CD4-positive, alpha-beta T cell treated with Interleukin-1 beta for 1 hour (primary cell): Measurements from ENCODE around the gene CAPRIN1.
"Not testable (repeated sequence)": the region's sequence is repeated elsewhere in the genome, so short reads cannot be mapped to it uniquely, and the experiment has no call there.

Experiments used
- DNase-seq, 2 donors: peaks; one replicate each; pipeline ENCODE4 v3.0.0-alpha.2; 2020 to 2022

Gene CAPRIN1

GRCh38 chr11:34052608-34053160 is 1.2 kb downstream of the CAPRIN1 start:
- peak in 1 of 2 donors; percentile 6 for DNase-seq

DNA sequence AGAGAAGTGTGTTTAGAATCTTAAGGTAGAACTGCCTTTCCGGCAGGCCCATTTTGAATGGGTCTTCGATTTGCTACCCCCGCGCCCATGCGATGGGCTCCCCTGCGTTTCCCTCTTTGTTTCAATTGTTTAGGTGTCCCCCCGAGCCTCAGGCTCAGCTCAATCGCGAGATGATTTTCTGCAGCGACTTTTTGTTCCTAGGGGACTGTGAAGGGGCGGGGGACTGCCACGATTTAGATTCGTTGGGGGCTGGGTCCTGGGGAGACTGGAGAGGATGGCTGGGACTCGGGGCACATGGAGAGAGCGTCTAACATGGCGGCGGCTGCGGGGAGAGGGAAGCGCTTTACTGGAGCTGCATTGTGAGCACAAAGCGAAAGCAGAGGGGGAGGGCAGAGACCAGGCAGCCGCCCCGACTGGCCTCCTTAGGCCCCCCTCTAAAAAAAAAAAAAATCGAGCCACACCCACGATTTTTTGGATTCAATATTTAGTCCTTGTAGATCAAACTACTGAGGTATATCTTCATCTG is 1.7 kb downstream of the CAPRIN1 start:
- peak; percentile 81 to 82 for DNase-seq

- DNase-seq, result not testable (repeated sequence)
These were observed 2.8 kb downstream of the CAPRIN1 start for GRCh38 chr11:34054351-34054750.

GRCh38 chr11:34055218-34056000 is 3.9 kb downstream of the CAPRIN1 start:
- no peak for DNase-seq

DNA sequence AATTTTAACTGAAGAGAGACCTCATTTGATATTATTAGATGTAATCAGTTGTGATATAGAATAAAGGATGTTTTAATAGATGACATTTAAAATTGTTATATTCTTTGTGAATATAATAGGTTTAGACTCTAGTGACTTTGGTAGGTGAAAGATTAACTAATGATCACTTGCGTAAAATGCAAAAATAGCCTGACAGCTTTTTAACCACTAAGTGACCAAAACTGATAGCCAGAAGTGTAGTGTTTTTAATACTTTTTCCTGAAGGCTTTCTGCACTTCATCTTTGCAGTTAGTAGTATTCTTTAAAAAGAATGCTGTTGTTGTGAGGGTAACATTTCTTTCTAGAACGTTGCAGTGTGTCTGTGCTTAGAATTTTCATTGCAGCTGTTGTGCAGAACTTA is 5.1 kb downstream of the CAPRIN1 start:
- DNase-seq, result no peak

DNA sequence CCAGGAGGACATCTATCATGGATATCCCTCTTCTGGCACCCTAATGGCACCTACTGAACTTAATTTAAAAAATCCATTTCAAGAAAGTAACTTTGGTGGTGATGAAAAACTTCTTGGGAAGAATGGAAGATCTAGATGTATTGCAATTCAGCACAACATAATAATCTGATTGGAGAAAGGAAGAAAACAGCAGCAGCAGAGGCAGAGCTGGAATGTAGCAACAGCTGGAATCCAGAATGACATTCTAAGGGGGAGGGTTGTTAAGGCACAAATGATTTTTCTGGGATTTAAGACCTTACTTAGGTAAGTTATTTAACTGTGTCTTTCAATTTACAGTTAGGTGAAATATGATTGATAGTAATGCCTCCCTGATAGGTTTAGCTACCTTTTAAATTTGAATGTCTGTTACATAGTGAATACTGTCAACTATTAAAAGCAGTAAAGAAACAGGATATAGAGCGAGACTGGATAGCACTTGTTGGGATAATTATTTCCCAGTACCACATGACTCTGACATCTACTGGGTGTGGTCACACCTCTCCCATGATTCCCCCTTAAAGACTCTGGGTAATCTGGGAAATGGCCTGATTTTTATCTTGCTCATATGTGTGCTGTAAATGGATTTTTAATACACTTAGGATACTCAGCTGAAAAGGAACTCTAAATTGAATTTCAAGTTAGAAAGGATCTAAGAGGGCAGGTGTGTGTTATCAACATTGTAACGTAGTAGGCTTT is 11.7 kb downstream of the CAPRIN1 start:
- DNase-seq, result no peak

- DNase-seq, result no peak
These were observed 12.8 kb downstream of the CAPRIN1 start for GRCh38 chr11:34064291-34064690.

DNA sequence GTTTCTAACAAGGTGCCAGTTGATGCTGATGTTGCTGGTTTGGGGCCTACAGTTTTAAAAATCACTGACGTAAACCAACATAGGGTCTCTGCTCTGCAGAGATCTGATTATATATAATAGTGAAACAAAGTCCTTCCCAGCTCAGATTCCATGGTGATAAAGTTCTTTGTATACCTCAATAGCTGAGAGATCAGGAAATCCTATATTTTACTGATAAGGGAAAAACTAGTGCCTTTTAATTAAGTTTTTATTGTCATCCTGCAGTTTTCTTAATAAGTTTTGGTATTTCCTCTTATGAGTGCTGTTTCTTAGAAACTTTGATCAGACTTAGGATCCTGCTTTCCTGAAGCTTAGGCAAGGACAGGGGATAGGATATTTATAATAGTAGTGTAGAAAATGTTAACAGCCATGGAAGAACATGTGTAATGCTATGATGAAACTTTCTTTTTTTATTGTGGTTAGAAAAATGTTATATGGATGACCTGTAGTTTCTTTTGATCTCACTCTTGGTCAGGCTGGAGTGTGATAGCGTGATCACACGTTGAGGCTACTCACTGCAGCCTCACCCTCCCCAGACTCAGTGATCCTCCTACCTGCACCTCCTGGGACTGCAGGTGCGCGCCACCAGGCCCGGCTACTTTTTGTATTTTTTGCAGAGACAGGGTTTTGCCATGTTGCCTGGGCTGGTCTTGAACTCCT is 14.1 kb downstream of the CAPRIN1 start:
- DNase-seq, result peak; percentile 2 to 19

DNA sequence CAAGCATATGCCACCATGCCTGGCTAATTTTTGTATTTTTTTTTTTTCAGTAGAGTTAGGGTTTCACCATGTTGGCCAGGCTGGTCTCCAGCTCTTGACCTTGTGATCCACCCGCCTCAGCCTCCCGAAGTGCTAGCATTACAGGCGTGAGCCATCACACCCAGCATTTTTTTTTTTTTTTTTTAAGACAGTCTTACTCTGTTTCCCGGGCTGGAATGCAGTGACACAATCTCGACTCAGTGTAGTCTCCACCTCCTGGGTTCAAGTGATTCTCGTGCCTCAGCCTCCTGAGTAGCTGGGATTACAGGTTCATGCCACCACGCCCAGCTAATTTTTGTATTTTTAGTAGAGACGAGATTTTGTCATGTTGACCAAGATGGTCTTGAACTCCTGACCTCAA is 15.2 kb downstream of the CAPRIN1 start:
- DNase-seq, result not testable (repeated sequence)

GRCh38 chr11:34067383-34068065 is 16.0 kb downstream of the CAPRIN1 start:
- DNase-seq, result no peak

- no peak for DNase-seq
These were observed 16.6 kb downstream of the CAPRIN1 start for GRCh38 chr11:34068111-34068510.

- not testable (repeated sequence) for DNase-seq
These were observed 19.8 kb downstream of the CAPRIN1 start for GRCh38 chr11:34071306-34071705.

DNA sequence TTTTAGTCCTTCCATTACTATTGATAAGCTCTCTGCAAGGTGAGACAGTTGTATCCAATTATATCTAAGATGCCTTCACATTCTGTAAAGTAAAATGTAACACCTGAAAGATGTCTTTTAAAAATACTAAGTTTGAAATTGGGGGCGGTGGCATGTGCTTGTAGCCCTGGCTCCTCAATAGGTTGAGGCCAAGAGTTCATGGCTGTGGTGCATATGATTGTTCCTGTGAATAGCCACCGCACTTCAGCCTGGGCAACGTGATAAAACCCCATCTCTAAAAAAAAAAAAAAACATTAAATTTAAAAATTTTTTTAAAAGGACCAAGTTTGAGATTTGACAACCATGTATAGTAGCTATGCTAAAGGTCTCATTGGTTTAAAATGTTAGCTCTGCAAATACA is 20.5 kb downstream of the CAPRIN1 start:
- no peak for DNase-seq

GRCh38 chr11:34072832-34073231 is 21.3 kb downstream of the CAPRIN1 start:
- no peak for DNase-seq

DNA sequence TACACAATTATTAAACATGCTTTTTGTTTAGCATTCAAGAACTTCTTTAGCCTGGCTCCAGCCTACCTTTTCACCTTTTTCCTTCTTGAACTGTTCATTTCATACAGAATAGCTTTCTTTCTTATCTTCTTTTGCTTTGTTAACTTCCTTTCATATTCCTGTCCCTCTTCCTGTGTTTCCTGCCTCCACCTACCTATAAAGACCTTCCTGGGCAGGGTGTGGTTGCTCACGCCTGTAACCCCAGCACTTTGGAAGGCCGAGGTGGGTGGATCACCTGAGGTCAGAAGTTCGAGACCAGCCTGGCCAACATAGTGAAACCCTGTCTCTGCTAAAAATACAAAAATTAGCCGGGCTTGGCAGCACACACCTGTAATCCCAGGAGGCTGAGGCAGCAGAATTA is 22.9 kb downstream of the CAPRIN1 start:
- no peak for DNase-seq

- DNase-seq, result no peak
These were observed 23.8 kb downstream of the CAPRIN1 start for GRCh38 chr11:34075178-34075820.

GRCh38 chr11:34080609-34081008 is 29.1 kb downstream of the CAPRIN1 start:
- no peak for DNase-seq

- DNase-seq, result no peak
These were observed 33.1 kb downstream of the CAPRIN1 start for GRCh38 chr11:34084637-34085036.

GRCh38 chr11:34086554-34087283 is 35.2 kb downstream of the CAPRIN1 start:
- DNase-seq, result peak in 1 of 2 donors; percentile 36

DNA sequence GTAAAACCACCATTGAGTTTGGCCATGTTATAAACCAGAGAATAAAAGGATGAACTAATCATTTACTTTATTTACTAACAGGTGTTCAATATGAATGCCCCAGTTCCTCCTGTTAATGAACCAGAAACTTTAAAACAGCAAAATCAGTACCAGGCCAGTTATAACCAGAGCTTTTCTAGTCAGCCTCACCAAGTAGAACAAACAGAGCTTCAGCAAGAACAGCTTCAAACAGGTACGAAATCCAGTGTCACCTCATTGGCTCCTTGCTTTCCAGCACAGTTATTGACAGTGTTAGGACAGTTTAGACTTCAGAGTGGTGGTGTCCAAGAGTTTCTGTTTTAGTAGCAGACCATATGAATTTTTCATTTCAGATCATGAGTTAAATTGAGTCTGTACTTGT is 40.3 kb downstream of the CAPRIN1 start:
- DNase-seq, result no peak

- DNase-seq, result not testable (repeated sequence)
These were observed 43.4 kb downstream of the CAPRIN1 start for GRCh38 chr11:34094900-34095299.
